ENCODE measurements around the gene RASSF3.

RASSF3 gene

DNA sequence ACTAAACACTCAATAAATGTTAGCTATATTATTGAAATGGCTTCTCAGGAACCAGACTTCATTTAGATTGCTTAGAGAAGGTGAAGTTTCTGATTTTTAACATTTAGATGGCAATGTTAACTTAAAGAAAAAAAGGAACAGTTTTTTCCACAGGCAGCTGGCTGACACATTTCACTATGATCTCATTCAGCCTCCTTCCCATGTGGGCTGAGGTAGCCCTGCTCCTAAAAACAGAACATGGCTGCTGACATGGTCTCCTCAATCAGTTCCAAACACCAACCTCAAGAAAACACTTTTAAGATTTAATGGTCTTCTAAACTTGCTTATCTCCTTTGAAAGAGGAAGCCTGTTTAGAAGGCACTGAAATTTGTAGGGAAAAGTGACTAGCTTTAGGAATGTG, 125.1 kb downstream of the RASSF3 start:
- no peak for FAIRE-seq

DNA sequence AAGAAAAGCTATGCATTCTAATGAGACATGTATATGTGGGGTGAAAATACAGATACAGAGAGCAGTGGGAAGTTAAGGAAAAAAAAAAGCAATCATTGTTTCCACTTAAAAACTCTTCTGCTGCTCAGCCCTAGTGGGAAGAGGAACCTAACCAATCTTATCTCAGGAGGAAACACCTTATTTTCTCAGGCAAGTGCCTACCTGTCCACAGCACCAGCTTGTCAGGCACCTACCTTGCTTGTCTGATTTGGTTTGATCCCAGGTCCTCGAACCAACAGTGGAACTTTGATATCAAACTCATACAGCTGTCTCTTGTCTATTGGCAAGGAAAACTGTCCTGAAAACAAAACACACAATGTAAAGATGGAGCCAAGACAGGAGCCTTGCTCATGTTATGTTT, 126.5 kb downstream of the RASSF3 start:
- no peak for FAIRE-seq

- FAIRE-seq = no peak
Measured at GRCh38 chr12:64737539-64737938, 127.2 kb downstream of the RASSF3 start.

GRCh38 chr12:64739778-64740177, 129.5 kb downstream of the RASSF3 start:
- FAIRE-seq = no peak

DNA sequence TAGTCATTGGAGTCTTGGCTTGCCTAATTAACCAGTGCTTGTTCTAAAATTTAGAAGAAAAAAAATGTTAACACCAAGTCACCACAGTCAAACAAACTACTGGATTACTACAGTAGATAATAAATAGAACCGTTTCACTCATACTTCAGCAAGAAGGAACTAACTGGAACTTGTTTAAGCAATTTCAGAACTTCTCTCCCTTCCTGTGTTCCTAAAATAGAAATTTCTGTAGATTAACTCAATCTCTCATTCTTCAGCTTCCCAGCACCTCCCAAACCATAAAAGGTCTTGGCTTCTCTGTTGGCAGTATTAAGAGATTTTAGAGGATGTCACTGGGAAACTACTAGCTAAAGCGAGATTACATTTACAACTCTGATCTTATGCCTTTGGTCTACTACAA, 130.4 kb downstream of the RASSF3 start:
- FAIRE-seq = no peak

GRCh38 chr12:64742416-64742815, 132.1 kb downstream of the RASSF3 start:
- FAIRE-seq = no peak

GRCh38 chr12:64743206-64743605, 132.9 kb downstream of the RASSF3 start:
- no peak for FAIRE-seq

GRCh38 chr12:64744422-64745258, 134.3 kb downstream of the RASSF3 start:
- FAIRE-seq = no peak

GRCh38 chr12:64745259-64745807, 135.0 kb downstream of the RASSF3 start:
- no peak for FAIRE-seq

DNA sequence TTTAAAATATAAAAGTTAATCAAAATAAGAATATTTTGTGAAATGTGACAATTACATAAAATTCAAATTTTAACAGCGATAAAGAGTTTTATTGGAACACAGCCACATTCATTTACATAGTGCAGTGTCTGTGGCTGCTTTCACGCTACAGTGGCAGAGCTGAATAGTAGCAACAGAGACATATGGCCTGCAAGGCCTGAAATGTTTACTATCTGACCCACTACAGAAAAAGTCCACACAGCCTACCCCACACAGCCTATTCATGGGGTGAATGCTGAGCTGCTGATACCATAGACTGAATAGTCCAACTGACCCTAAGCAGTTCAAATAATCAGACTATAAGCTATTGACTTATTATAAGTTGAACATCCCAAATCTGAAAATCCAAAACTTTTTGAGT, 135.7 kb downstream of the RASSF3 start:
- no peak for FAIRE-seq

DNA sequence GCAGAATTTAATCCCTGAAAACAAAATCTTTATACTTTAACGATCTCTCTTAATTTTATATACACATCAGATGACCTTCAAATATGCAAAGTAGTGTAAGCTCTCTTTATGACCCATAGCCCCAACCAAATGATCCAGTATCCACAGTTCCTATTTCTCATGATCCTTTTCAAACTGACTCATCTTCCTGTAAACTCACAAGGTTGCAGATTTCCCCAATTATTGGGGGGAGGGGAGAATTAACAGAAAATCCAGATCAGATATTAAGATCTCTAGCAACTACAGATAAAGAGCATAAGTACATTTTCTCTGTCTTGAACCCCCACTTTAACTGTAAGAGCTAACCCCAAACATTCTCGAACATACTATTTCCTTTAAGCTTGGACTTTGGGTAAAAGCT, 136.4 kb downstream of the RASSF3 start:
- no peak for FAIRE-seq

All from colon (tissue), 2 donors.